ENCODE data around the gene E2F6.

DNA sequence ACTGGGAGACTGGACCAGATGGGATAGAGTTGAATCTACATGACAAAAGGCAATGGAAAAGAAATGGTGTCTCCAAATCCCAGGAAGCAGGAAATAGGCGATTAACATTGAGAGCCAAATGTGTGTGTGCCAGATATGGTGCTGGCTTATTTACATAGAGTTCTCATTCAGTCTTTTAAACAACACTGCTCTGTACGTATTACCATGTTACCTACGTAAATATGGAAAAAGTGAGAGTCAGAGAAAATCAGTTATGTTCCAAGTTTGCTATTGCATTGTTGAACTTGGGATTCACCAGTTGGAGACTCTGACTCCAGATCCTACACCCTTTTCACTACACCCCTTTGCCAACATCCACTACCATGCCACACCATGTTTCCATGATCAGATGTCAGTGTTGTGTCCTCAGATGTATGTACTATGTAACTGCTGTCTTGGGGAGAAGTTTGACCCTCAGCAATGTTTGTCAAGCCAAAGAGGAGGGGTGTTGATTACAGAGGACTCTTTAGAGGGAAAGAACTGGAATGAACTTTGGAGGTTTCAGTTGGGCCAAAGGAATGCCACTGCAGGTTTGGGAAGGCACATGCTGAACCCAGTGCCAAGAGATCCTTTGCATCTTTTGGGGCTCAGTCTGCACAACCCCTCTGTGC is 48.2 kb upstream of the E2F6 start:
- TF ChIP-seq YY1 (IDR thresholded peaks at IDR 0.05; ENCODE audit: low read depth) (no peak), FOXM1 (IDR thresholded peaks at IDR 0.05; ENCODE audit: low read depth) (no peak), RCOR1 (IDR thresholded peaks at IDR 0.05; ENCODE audit: low read length) (no peak), EP300 (IDR thresholded peaks at IDR 0.05; ENCODE audit: borderline replicate concordance in 1 of 2, low read depth in 1 of 2, low read length in 1 of 2) (no peak), FOXJ3 (CRISPR knock-in tag; IDR thresholded peaks at IDR 0.05) (no peak), MEF2A (IDR thresholded peaks at IDR 0.05; ENCODE audit: borderline replicate concordance, low read depth) (no peak)
- TF ChIP-seq, protein P1, sequence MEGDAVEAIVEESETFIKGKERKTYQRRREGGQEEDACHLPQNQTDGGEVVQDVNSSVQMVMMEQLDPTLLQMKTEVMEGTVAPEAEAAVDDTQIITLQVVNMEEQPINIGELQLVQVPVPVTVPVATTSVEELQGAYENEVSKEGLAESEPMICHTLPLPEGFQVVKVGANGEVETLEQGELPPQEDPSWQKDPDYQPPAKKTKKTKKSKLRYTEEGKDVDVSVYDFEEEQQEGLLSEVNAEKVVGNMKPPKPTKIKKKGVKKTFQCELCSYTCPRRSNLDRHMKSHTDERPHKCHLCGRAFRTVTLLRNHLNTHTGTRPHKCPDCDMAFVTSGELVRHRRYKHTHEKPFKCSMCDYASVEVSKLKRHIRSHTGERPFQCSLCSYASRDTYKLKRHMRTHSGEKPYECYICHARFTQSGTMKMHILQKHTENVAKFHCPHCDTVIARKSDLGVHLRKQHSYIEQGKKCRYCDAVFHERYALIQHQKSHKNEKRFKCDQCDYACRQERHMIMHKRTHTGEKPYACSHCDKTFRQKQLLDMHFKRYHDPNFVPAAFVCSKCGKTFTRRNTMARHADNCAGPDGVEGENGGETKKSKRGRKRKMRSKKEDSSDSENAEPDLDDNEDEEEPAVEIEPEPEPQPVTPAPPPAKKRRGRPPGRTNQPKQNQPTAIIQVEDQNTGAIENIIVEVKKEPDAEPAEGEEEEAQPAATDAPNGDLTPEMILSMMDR (IDR thresholded peaks at IDR 0.05): no peak
- TF ChIP-seq, protein P2, sequence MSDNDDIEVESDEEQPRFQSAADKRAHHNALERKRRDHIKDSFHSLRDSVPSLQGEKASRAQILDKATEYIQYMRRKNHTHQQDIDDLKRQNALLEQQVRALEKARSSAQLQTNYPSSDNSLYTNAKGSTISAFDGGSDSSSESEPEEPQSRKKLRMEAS (IDR thresholded peaks at IDR 0.05; ENCODE audit: low read depth): no peak
- TF ChIP-seq, protein P3, sequence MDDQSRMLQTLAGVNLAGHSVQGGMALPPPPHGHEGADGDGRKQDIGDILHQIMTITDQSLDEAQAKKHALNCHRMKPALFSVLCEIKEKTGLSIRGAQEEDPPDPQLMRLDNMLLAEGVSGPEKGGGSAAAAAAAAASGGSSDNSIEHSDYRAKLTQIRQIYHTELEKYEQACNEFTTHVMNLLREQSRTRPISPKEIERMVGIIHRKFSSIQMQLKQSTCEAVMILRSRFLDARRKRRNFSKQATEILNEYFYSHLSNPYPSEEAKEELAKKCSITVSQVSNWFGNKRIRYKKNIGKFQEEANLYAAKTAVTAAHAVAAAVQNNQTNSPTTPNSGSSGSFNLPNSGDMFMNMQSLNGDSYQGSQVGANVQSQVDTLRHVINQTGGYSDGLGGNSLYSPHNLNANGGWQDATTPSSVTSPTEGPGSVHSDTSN (IDR thresholded peaks at IDR 0.05): no peak

Data from SK-N-SH (cell line).